ENCODE results near the gene MTIF3.

The MTIF3 gene

DNA sequence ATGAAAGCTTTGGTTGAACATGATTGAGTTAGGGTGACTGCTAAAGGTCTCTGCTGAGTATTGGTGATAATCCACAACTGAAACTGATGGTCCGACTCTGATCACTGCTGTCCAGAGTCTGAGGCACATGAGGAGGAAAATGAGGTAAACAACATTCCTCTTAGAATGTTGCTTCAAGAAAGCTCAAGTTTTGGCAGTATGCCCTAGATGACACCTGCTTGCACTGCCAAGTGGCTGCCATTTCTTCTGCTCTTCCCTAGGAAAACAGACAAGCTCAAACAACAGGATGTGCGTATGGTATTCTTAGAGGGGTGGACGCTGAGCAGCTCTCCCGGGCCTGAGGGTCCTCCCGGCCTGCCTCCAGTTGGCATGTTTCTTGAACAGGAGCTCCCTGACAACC, 15.2 kb upstream of the MTIF3 start:
- TF ChIP-seq TAF1 (IDR thresholded peaks at IDR 0.05; ENCODE audit: low read depth, low read length) (no peak), POLR2AphosphoS5 (IDR thresholded peaks at IDR 0.05; ENCODE audit: low read depth, low read length) (no peak), POLR2A (IDR thresholded peaks at IDR 0.05; ENCODE audit: low read depth, low read length) (no peak), PAX5 (IDR thresholded peaks at IDR 0.05; ENCODE audit: insufficient read depth, low read length, severe bottlenecking) (no peak), SPI1 (IDR thresholded peaks at IDR 0.05; ENCODE audit: low read depth, low read length) (no peak), POU2F2 (IDR thresholded peaks at IDR 0.05; ENCODE audit: low read depth, low read length) (no peak)
- FAIRE-seq (no peak), DNase-seq (ENCODE audit: insufficient read length, low spot score) (no peak)

DNA sequence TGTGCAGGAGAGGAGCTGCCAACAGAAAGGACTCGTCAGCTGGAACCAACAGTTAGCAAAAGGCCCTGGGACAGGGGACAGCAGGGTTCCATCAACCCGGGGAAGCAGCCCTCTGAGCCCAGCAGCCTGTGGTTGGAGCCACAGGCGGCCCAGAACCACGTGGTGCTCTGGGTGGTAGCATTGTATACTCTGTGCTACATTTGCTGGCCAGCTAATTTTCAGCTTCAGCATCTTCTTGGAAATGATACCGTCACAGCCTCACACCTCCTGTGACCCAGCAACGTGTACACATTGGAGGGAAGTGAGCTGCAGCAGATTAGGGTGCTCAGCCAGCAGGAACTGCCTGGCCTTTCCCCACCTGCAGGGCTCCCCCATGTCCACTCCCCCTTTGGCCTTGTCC, 13.1 kb upstream of the MTIF3 start:
- DNase-seq (ENCODE audit: insufficient read length, low spot score) (no peak), FAIRE-seq (no peak)
- TF ChIP-seq POU2F2 (IDR thresholded peaks at IDR 0.05; ENCODE audit: low read depth, low read length) (no peak), PAX5 (IDR thresholded peaks at IDR 0.05; ENCODE audit: insufficient read depth, low read length, severe bottlenecking) (no peak), POLR2AphosphoS5 (IDR thresholded peaks at IDR 0.05; ENCODE audit: low read depth, low read length) (no peak), TAF1 (IDR thresholded peaks at IDR 0.05; ENCODE audit: low read depth, low read length) (no peak), SPI1 (IDR thresholded peaks at IDR 0.05; ENCODE audit: low read depth, low read length) (no peak), POLR2A (IDR thresholded peaks at IDR 0.05; ENCODE audit: low read depth, low read length) (no peak)

DNA sequence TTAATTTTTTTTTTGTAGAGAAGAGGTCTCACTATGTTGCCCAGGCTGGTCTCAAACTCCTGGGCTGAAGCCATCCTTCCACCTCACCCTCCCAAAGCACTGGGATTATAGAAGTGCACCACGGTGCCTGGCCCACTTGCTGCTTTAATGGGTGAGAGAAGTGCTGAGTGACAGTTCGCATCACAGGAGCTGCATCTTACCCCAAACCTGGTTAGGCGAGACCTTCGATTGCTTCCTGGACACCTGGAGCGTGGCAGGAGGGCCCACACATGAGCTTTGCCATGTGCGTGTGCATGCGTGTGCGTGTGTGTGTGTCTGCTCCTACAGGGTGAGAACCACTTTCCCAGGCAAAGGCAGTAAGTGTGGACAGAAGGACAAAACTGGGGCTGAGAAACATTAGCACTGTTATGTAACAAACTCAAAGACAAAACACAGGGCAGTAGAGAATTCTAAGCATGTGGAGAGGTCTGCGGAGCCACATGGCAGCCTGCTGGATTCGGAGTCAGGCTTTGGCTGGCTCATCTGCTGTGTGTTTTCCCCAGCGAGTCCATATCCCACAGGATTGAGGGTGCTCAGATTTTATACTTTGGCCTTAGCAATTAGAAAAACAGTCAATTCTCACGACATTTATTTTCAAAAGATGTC, 11.7 kb upstream of the MTIF3 start:
- FAIRE-seq (no peak), DNase-seq (ENCODE audit: insufficient read length, low spot score) (no peak)
- TF ChIP-seq PAX5 (IDR thresholded peaks at IDR 0.05; ENCODE audit: insufficient read depth, low read length, severe bottlenecking) (no peak), TAF1 (IDR thresholded peaks at IDR 0.05; ENCODE audit: low read depth, low read length) (no peak), POU2F2 (IDR thresholded peaks at IDR 0.05; ENCODE audit: low read depth, low read length) (no peak), SPI1 (IDR thresholded peaks at IDR 0.05; ENCODE audit: low read depth, low read length) (no peak), POLR2A (IDR thresholded peaks at IDR 0.05; ENCODE audit: low read depth, low read length) (no peak), POLR2AphosphoS5 (IDR thresholded peaks at IDR 0.05; ENCODE audit: low read depth, low read length) (no peak)

DNA sequence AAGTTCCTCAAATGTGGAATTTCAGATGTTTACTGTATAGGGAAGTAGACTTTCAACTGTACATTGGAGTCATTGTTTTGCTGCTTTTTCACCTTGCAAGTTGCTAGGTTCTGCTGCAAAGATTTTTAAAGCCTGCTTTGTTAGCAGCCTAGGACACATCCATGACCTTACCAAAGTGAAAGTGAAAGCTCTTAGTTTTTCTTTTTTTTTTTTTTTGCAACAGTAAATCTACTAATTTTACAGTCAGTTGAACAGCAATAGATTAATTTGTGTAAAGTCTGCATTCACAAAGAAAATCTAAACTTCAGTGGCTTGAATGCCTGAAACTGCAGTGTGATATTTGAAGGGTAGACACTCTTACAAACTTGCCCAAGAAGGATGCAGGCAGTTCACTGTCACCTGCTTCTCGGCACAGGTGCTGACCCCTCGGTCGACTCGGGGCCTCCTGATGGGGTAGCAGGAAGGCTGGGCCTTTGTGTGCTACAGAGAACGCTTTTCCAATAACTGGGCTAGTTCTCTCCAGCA, 5.0 kb upstream of the MTIF3 start:
- DNase-seq (ENCODE audit: insufficient read length, low spot score) = no peak
- no peak for FAIRE-seq
- TF ChIP-seq SPI1 (IDR thresholded peaks at IDR 0.05; ENCODE audit: low read depth, low read length) (no peak), TAF1 (IDR thresholded peaks at IDR 0.05; ENCODE audit: low read depth, low read length) (peak; percentile 56; the same call in 1 of the 2 replicates), POLR2A (IDR thresholded peaks at IDR 0.05; ENCODE audit: low read depth, low read length) (no peak), POU2F2 (IDR thresholded peaks at IDR 0.05; ENCODE audit: low read depth, low read length) (no peak), PAX5 (IDR thresholded peaks at IDR 0.05; ENCODE audit: insufficient read depth, low read length, severe bottlenecking) (no peak), POLR2AphosphoS5 (IDR thresholded peaks at IDR 0.05; ENCODE audit: low read depth, low read length) (no peak)

DNA sequence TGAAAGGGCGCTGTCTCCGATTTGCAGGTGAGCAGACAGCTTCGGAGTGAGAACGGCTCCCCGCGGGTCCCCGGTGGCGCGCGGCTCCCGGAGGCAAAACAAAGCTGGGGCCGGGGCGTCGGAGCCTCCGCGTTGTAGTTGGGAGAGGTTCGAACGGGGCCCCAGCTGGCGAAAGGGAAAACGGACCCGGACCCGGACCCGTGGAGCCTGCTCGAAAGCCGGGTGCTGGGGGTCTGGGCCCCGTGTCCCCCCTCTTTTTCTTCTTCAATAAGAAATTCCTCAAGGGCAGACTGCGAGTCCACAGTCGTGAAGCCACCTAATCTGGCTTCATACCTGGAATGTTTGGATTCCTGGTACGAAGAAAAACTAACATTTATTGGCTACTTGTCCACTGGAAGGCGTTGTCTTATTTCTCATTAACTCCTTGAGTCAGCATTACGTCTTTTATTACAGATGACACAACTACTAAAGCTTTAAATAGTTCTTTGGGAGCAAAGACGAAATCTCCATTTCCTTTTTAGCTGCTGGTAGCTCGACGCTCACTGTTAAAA, 632 bp upstream of the MTIF3 start:
- TF ChIP-seq POLR2AphosphoS5 (IDR thresholded peaks at IDR 0.05; ENCODE audit: low read depth, low read length) = no peak
- TF ChIP-seq TAF1 (IDR thresholded peaks at IDR 0.05; ENCODE audit: low read depth, low read length) = no peak
- TF ChIP-seq POU2F2 (IDR thresholded peaks at IDR 0.05; ENCODE audit: low read depth, low read length) = no peak
- no peak for TF ChIP-seq PAX5 (IDR thresholded peaks at IDR 0.05; ENCODE audit: insufficient read depth, low read length, severe bottlenecking)
- no peak for TF ChIP-seq SPI1 (IDR thresholded peaks at IDR 0.05; ENCODE audit: low read depth, low read length)
- DNase-seq (ENCODE audit: insufficient read length, low spot score) = no peak
- no peak for FAIRE-seq

DNA sequence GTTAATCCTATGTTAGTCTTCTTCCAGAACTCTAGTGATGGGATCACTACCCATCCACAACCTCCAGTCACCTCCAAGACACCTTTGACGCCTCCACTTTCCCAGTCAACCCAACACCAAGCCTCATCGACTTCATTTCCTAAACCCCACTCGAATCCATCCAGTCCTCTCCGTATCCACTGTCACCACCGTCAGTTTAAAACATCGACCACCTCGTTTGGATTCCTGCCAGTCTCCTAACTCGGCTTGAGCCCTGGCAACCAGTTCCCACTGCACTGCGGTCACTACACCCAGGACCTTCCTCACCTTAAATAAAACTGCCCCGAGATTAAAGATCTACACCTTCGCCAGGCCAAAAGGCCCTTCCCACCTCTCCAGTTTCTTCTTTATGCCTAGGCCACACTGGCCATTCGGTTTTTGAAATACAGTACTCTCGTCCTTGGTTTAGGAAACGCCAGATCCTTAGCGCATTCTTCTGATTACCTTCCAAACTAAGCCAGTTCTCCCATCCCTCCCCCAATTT, 1.2 kb downstream of the MTIF3 start:
- peak; percentile 38 for FAIRE-seq
- TF ChIP-seq POU2F2 (IDR thresholded peaks at IDR 0.05; ENCODE audit: low read depth, low read length) = no peak
- TF ChIP-seq SPI1 (IDR thresholded peaks at IDR 0.05; ENCODE audit: low read depth, low read length) = no peak
- TF ChIP-seq POLR2A (IDR thresholded peaks at IDR 0.05; ENCODE audit: low read depth, low read length) = no peak
- no peak for TF ChIP-seq PAX5 (IDR thresholded peaks at IDR 0.05; ENCODE audit: insufficient read depth, low read length, severe bottlenecking)
- no peak for TF ChIP-seq TAF1 (IDR thresholded peaks at IDR 0.05; ENCODE audit: low read depth, low read length)
- TF ChIP-seq POLR2AphosphoS5 (IDR thresholded peaks at IDR 0.05; ENCODE audit: low read depth, low read length) = no peak
- no peak for DNase-seq (ENCODE audit: insufficient read length, low spot score)

DNA sequence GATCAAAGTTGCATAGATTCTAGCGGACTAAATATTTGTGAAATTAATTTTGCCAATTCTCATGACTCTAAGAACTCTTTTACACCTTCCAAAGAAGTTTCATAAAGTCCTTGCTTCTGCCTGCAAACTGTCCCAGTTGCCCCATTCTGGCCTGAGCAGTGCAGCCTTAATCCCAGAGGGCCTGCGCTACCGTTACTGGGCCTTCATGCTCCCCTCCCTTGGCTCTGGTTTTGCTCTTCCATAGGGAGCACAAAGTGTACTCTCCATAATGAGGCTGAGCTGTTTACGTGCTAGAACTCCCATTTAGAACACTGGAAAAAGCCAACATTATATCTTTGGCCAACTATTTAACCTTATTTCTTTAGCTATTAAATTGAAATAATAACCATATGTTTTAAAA, 2.1 kb downstream of the MTIF3 start:
- no peak for TF ChIP-seq POU2F2 (IDR thresholded peaks at IDR 0.05; ENCODE audit: low read depth, low read length)
- TF ChIP-seq SPI1 (IDR thresholded peaks at IDR 0.05; ENCODE audit: low read depth, low read length) = no peak
- no peak for TF ChIP-seq PAX5 (IDR thresholded peaks at IDR 0.05; ENCODE audit: insufficient read depth, low read length, severe bottlenecking)
- TF ChIP-seq TAF1 (IDR thresholded peaks at IDR 0.05; ENCODE audit: low read depth, low read length) = no peak
- no peak for TF ChIP-seq POLR2AphosphoS5 (IDR thresholded peaks at IDR 0.05; ENCODE audit: low read depth, low read length)
- no peak for TF ChIP-seq POLR2A (IDR thresholded peaks at IDR 0.05; ENCODE audit: low read depth, low read length)
- no peak for FAIRE-seq
- no peak for DNase-seq (ENCODE audit: insufficient read length, low spot score)

DNA sequence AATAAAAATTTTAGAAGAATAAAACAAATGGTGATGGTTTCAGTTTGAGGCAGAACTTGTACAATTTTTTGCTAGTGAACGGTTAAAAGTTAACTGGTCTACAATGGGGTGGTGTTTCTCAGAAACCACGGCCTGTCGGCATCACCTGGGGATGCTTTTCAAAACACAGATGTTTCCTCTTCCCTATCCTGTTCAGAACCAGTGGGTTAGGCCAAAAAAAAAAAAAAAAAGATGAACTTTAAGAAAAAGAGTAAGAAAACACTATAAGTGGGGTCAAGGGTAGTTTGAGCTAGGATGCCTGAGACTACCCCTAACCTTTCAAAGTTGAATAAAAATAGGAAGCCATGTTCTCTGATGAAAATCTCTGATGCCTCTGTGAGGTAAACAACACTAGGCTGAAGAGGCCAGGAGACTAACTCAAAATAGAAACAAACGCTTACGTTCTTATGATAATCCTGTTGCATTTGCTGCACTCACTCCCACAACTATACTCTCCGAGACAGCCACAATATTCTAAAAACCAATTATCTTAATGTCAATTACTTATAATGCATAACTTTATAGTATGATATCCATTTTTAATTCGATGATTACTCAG, 3.3 kb downstream of the MTIF3 start:
- no peak for TF ChIP-seq POLR2A (IDR thresholded peaks at IDR 0.05; ENCODE audit: low read depth, low read length)
- TF ChIP-seq TAF1 (IDR thresholded peaks at IDR 0.05; ENCODE audit: low read depth, low read length) = no peak
- peak; percentile 31 for FAIRE-seq
- DNase-seq (ENCODE audit: insufficient read length, low spot score) = no peak

DNA sequence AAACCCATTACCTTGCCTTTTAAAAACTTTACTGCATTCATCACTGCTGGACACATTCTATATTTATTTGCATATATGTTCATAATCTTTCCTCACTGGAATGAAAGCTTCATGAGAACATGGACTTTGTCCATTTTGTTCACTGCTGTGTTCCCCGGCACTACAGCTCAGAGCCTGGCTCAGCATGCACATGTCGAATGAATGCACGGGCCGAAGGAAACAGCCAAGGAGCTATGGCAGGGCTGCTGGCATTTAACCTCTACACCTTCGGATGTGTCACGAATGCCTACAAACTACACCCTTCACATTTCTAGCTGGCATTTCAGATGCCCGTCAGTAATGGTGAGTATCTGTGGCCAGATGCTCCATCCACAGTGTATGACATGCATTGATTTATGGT, 7.6 kb downstream of the MTIF3 start:
- no peak for TF ChIP-seq SPI1 (IDR thresholded peaks at IDR 0.05; ENCODE audit: low read depth, low read length)
- TF ChIP-seq PAX5 (IDR thresholded peaks at IDR 0.05; ENCODE audit: insufficient read depth, low read length, severe bottlenecking) = no peak
- no peak for TF ChIP-seq TAF1 (IDR thresholded peaks at IDR 0.05; ENCODE audit: low read depth, low read length)
- TF ChIP-seq POU2F2 (IDR thresholded peaks at IDR 0.05; ENCODE audit: low read depth, low read length) = no peak
- no peak for TF ChIP-seq POLR2AphosphoS5 (IDR thresholded peaks at IDR 0.05; ENCODE audit: low read depth, low read length)
- TF ChIP-seq POLR2A (IDR thresholded peaks at IDR 0.05; ENCODE audit: low read depth, low read length) = no peak
- peak; percentile 9 for FAIRE-seq
- DNase-seq (ENCODE audit: insufficient read length, low spot score) = no peak
